Stimulated activated CD4-positive, alpha-beta T cell treated with anti-CD3 and anti-CD28 coated beads, Interleukin-2, amount 100 ng/mL, for 24 hours (primary cell): ENCODE results near the gene TCERG1L.

ENCODE experiments used
- DNase-seq, 2 donors: peaks; one replicate each; pipeline ENCODE4 v3.0.0-alpha.2; 2020

The TCERG1L gene

GRCh38 chr10:131224106-131224505 lies 87.4 kb downstream of the TCERG1L start:
- no peak for DNase-seq

DNA sequence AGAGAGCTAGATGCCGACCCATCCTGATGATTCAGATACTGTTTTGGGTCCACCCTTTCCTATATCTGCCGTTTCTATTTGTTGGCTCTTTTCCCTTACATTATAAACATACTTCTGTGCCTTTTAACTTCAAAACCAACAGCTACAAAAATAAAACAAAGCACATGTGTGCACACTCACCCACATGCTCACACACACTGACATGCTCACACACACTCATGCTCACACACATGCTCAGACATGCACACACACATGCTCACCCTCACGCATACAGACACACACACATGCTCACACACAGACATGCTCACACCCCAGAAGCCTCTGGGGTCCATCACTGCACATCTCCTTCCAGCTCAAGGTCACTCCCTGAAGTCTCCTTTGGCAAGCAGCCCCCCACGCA lies 88.1 kb downstream of the TCERG1L start:
- no peak for DNase-seq

- DNase-seq, result no peak
These were observed 88.5 kb downstream of the TCERG1L start for GRCh38 chr10:131222986-131223385.

DNA sequence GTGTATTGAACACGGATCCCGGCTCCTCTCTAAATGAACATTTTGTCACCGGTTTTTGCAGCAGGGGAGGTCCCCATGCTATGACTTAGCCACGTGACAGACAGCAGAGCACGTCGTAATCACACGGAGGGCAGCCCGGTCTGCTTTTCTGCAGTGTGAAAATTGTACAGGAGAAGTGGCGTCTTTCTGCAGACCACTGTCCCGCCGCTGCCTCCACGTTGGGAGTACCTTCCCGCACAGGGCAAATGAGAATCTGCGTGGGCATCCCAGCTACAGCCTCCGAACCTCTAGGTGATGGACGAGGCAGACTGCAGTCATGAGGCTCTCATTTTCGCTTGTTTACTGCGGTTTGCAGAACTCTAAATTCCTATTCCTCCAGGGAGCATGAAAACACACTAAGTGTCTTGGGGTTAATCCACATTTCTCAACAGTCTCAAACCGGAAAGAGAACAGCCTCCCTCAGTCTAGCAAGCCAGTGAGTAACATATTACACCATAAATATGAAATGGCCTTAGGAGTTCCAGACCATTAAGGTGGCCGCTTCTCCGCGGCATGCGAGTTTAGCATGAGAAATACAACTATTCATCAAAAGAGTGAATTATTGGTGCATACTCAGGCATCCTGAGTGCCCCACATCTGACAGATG lies 89.8 kb downstream of the TCERG1L start:
- DNase-seq, result no peak

DNA sequence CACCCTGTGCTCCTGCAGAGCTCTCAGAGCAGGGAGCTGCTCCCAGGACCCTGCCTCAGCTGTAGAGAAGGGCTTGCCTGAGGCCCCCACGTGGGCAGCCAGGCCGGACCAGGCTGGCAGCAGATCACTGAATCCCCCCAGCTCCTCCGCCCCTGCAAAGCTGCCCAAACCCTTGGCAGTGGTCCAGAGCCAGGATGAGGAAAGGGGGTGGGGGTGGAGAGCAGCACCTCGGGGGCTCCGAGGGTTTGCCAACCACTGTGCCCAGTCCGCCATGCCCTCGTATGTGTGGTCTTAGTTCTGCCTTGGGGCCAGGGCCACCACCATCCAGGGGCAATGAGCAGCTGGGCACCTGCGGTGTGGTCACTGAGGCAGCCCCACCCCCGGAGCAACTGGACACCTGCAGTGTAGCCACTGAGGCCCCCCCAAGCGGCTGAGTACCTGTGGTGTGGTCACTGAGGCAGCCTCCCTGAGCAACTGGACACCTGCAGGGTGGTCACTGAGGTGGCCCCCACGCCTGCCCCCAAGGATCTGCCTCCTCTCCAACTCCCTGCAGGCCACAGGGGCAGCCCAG lies 90.8 kb downstream of the TCERG1L start:
- no peak for DNase-seq

DNA sequence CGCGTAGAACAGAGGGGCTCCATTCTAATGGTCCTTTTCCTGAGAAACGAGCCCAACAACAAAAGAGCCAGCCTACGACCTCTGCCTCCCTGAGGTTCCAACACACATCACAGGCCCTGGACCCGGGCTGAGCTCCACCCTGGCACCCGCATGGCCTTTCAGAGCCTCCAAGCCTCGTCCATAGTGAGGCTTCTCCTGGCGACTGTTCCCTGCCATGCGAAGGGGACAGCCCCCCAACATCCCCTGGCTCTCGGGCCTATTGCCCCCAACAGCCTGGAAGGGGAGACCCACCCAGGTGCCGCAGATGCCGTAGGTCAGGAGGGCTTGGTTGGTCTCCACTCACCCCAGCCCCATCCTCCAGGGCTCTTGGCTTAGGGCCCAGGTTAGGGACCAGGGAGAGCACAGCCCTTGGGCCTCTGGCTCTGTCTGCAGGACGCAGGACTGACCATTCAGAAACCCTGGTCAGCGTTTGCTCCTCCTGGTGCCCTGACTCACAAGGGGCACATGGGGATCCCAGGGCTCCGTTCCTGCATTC lies 91.5 kb downstream of the TCERG1L start:
- DNase-seq, result no peak

DNA sequence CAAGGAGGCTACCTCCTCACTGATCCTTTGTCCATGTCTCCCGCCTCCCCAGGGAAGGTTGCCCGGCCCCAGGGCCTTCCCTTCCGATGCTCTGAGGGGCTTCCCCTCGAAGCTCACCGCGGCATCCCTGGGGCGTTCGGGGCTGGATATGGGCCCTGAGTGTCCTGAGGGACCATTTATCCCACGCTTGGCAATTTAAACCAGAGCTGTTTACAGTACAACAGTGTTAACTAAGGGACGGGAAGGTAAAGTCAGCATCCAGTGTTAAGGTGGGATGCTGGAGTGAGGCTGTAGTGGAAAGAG lies 92.0 kb downstream of the TCERG1L start:
- no peak for DNase-seq

- no peak for DNase-seq
These were observed 92.5 kb downstream of the TCERG1L start for GRCh38 chr10:131218811-131219583.

DNA sequence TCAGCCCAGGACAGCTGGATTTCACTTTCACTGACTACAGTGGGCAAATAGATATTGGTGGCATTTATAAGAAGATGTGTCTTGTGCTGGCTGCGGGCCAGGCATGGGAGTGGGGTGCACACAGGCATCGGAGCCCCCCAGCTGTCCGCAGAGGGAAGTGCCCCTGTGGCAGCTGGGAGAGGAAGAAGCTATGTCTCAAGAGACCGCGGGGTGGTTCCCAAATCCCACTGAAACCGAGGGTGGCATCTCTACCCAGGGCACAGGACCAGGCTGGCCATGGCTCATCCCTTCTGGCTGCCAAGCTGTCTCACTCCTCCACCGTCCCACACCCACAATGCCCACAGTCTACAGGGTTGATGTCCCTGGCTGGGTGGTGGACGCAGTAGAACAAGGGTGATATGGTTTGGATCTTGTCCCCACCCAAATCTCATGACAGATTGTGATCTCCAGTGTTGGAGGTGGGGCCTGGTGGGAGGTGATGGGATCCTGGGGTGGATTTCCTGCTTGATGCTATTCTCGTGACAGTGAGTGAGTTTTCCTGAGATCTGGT lies 94.8 kb downstream of the TCERG1L start:
- no peak for DNase-seq

- DNase-seq, result no peak
These were observed 95.7 kb downstream of the TCERG1L start for GRCh38 chr10:131215776-131216175.

GRCh38 chr10:131214521-131215244 lies 96.8 kb downstream of the TCERG1L start:
- no peak for DNase-seq

GRCh38 chr10:131213741-131214505 lies 97.6 kb downstream of the TCERG1L start:
- DNase-seq, result no peak

DNA sequence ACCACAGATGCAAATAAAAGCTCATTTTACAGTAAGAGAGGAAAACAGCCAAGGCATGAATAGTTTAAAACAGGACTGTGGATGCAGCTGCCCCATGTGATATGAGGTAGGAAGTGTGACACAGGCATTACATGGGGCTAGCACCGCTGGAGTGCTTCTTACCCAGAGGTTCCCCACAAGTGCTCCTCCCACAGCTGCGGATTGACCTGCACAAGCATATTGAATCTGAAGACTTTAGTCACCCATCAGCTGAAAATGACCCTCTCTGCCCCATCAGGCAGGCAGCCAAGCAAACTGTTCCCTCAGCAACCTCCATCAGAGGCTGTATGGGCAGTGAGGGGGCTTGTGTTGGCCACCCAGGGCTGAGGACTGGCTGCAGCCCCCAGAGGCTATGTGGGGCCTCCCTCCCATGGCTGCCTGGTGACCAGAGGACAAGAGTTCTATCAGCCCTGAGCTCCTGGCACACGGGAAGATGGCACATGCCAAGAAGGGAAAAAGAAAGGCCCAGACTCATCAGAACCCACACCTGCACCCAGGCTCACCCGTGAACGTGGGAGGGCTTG lies 98.7 kb downstream of the TCERG1L start:
- DNase-seq, result no peak

GRCh38 chr10:131211965-131212619 lies 99.4 kb downstream of the TCERG1L start:
- no peak for DNase-seq

- no peak for DNase-seq
These were observed 100.0 kb downstream of the TCERG1L start for GRCh38 chr10:131211559-131211958.

DNA sequence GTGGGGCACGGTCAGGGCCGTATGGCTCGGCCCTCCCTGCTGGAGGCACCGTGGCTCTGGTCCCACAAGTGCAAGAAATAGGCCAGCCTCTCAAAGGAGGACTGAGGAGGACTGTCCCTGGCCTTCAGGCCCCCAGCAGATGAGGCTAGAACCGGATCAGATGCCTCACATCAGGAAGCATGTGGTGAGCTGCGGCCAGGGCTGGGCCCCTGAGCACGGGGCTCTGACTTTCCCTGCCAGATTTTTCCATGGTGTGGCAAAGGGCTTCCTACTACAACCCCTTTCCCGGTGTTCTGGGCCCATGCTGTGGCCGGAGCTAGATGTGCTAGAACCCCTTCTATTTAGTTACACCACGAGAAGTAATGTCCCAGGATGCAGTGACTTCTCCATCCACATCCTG lies 100.4 kb downstream of the TCERG1L start:
- no peak for DNase-seq

- DNase-seq, result no peak
These were observed 101.3 kb downstream of the TCERG1L start for GRCh38 chr10:131210181-131210580.

DNA sequence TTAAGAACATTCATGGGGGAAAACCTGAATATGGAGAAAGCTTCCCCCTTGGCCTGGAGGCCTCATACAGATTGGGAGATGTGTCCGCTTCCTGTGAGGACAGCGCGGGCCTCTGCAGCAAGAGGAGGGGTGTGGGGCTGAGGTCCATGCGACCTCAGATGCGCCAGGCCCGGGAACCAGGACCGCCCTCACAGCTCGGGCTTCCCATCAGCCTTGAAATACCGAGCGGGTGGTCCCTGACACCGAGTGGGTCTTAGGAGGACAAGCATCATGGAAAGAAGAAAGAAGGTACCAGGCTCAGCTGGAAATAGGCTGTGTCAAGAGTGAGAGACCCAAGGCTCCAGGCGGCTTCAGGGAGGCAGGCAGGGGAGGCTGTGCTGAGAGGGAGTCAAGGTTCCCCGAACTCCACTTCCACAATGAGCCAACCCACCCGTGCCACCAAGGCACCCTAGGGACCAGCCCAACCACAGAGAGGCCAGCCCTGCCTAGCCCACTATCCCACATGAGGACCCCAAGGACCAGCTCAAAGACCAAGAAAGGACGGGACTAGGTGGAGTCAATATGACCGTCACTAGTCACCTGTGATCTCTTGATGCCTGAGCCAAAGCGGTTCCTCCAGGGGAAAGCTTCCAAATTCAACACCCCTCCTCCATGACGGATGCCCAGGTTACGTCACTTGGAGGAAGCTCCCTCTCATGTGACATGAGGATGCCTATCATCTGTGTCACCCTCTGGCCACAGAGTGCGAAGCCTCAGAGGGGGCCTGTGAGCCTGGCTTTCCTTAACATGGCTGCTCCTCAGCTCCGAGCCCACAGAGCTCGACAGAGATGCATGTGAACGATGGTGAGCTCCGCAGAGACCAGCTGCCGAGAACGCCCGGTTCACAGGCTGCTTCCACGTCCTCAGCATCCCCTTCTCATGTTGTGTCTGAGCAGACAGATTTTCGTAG lies 103.7 kb downstream of the TCERG1L start:
- DNase-seq, result no peak

DNA sequence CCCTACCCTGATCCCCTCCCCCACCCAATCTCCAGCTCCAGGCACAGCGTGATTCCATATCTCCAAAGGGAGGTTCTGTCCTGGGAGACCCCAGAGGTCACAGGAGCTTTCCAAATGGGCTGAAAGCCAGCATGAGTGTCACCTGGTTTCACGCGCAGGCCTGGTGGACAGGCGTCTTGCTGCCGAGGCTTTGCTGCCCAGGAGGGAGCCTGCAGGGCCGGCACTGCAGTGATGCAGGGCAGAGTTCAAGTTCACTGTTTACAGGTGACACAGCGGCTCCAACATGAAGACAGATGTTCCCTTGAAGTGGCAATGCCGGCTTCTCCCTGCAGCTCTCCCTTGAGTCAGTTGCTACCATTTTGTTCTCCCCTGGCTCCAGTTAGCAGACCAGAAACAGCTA lies 104.3 kb downstream of the TCERG1L start:
- DNase-seq, result no peak
